GM19351 (cell line): Measurements from ENCODE around the gene PNPLA1.

Source experiments
- ATAC-seq: cut with Tn5 transposase; IDR thresholded peaks from one replicate; pipeline ENCODE4 v1.9.1; 2021; ENCODE audit warnings: mild to moderate bottlenecking, moderate library complexity; ENCODE audit not compliant: unreplicated experiment

PNPLA1 gene

GRCh38 chr6:36355819-36356218, 86.0 kb downstream of the PNPLA1 start:
- no peak for ATAC-seq

GRCh38 chr6:36357872-36358225, 88.0 kb downstream of the PNPLA1 start:
- ATAC-seq: no peak
